Measurements from ENCODE around the gene FUT4. TPM values are rescaled to one million over a fixed set of nuclear protein-coding genes. Genes with fewer than 3 reads are reported as not detected.

The FUT4 gene
- polyA plus RNA-seq, 1 donor from 2014 or later, result 0.62 TPM

DNA sequence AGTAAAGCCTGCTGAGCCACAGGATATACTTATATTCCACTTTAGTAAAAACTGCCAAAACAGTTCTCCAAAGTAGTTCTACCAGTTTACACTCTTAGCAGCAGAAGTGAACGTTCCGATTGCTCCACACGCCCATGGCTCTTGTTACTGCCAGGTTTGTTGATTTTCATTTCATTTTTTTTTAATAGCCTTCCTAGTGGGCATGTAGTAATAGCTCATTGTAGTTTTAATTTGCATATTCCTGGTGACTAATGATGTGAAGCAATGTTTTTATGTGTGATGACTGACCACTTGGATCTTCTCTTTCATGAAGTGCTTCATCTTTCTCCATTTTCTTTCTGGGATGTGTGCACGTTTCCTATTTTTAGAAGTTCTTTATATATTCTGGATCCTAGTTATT, 36.2 kb upstream of the FUT4 start:
- Histone ChIP-seq H3K9ac (ENCODE audit: low read length) (no peak overlapping the region), H3K36me3 (ENCODE audit: insufficient read depth, low read length) (no peaks in the 10 kb centered on the region)
- no peak for TF ChIP-seq SMC3 (conservative IDR thresholded peaks at IDR 0.05; ENCODE audit: poor library complexity)
- TF ChIP-seq, protein P1, sequence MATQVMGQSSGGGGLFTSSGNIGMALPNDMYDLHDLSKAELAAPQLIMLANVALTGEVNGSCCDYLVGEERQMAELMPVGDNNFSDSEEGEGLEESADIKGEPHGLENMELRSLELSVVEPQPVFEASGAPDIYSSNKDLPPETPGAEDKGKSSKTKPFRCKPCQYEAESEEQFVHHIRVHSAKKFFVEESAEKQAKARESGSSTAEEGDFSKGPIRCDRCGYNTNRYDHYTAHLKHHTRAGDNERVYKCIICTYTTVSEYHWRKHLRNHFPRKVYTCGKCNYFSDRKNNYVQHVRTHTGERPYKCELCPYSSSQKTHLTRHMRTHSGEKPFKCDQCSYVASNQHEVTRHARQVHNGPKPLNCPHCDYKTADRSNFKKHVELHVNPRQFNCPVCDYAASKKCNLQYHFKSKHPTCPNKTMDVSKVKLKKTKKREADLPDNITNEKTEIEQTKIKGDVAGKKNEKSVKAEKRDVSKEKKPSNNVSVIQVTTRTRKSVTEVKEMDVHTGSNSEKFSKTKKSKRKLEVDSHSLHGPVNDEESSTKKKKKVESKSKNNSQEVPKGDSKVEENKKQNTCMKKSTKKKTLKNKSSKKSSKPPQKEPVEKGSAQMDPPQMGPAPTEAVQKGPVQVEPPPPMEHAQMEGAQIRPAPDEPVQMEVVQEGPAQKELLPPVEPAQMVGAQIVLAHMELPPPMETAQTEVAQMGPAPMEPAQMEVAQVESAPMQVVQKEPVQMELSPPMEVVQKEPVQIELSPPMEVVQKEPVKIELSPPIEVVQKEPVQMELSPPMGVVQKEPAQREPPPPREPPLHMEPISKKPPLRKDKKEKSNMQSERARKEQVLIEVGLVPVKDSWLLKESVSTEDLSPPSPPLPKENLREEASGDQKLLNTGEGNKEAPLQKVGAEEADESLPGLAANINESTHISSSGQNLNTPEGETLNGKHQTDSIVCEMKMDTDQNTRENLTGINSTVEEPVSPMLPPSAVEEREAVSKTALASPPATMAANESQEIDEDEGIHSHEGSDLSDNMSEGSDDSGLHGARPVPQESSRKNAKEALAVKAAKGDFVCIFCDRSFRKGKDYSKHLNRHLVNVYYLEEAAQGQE (IDR thresholded peaks at IDR 0.05; ENCODE audit: borderline replicate concordance), result no peak
- TF ChIP-seq TAF1 (IDR thresholded peaks at IDR 0.05; ENCODE audit: low read depth), result no peak
- TF ChIP-seq MXI1 (conservative IDR thresholded peaks at IDR 0.05; ENCODE audit: poor library complexity, severe bottlenecking), result no peak
- TF ChIP-seq RAD21 (conservative IDR thresholded peaks at IDR 0.05), result no peak

DNA sequence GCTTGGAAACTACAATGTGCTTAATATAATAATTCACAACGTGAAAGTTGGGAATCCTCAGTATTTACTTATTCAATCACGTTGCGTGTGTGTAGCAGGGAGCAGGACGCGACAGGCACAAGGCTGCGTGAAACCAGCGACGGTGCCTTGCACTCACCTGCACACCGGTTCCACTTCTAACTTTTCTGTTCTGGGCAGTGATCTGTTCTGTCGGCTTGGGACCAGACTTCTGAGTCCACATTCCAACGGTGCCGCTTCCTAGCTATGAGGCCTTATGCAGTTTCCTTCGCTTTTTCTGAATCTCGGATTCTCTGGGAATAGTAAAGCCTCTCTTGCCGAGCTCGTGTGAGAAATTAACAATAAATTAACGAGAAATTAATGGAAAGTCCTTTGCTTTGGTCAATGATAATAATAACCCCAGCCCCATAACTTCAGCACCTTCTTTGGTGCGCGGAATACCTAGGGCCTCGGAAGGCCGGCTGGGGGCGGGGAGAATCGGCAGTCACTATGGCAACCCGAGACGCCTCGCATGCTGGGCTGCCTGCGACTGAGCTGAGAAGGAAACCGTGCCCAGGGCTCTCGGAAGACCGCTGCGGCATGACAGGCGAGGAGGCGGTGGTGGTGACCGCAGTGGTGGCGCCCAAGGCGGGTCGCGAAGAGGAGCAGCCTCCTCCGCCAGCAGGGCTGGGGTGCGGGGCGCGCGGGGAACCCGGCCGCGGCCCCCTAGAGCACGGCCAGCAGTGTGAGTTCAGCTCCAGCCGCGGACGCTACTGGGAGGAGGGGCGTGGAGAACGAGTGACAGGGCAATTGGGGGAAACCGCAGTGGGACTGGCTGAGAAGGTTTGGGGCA, 31.6 kb upstream of the FUT4 start, which contains the start of gene C11orf97:
C11orf97 (plus strand) TSS at position 530 of the 850 bp plus-strand sequence; CDS start at position 598, 68 bp downstream.
- Histone ChIP-seq H3F3A (ENCODE audit: insufficient read depth, low read length, poor library complexity, severe bottlenecking) (no peaks in the 10 kb centered on the region), H3K79me2 (replicated peaks; ENCODE audit: insufficient read depth, low read length) (no peaks in the 10 kb centered on the region), H3K36me3 (ENCODE audit: insufficient read depth, low read length) (no peaks in the 10 kb centered on the region), H3K9me2 (ENCODE audit: insufficient read depth, low read length) (no peaks in the 10 kb centered on the region), H3K4me2 (ENCODE audit: low read length) (peak within 1 kb of the TSS; percentile 53), H2AFZ (ENCODE audit: low read depth, low read length) (peak within 1 kb of the TSS; percentile 24), H3K27ac (ENCODE audit: low read length) (no peak within 1 kb of the TSS), H3K27me3 (ENCODE audit: insufficient read depth, low read depth, low read length) (no peaks in the 10 kb centered on the region), H4K20me1 (ENCODE audit: insufficient read depth) (no peaks in the 10 kb centered on the region), H3K9me3 (ENCODE audit: low read length) (no peaks in the 10 kb centered on the region), H3K9ac (ENCODE audit: low read length) (peak within 1 kb of the TSS; percentile 34), H3K4me3 (ENCODE audit: low read length) (peak within 1 kb of the TSS; percentile 71)
- TF ChIP-seq EZH2 (IDR thresholded peaks at IDR 0.05; ENCODE audit: borderline replicate concordance, insufficient read depth, low read length, poor library complexity, severe bottlenecking) (no peak), MXI1 (conservative IDR thresholded peaks at IDR 0.05; ENCODE audit: poor library complexity, severe bottlenecking) (peak; percentile 77)

More for the DNA sequence above, 36.2 kb upstream of the FUT4 start:
- no peaks in the 10 kb centered on the region for H3F3A ChIP-seq (ENCODE audit: insufficient read depth, low read length, poor library complexity, severe bottlenecking)
- H2AFZ ChIP-seq (ENCODE audit: low read depth, low read length), result no peak overlapping the region
- no peaks in the 10 kb centered on the region for H3K9me2 ChIP-seq (ENCODE audit: insufficient read depth, low read length)
- H3K9me3 ChIP-seq (ENCODE audit: low read length), result no peaks in the 10 kb centered on the region
- no peak overlapping the region for H3K4me3 ChIP-seq (ENCODE audit: low read length)
- no peaks in the 10 kb centered on the region for H3K27me3 ChIP-seq (ENCODE audit: insufficient read depth, low read depth, low read length)
- no peak overlapping the region for H3K27ac ChIP-seq (ENCODE audit: low read length)
- H3K4me2 ChIP-seq (ENCODE audit: low read length), result no peak overlapping the region
- H3K79me2 ChIP-seq (replicated peaks; ENCODE audit: insufficient read depth, low read length), result no peaks in the 10 kb centered on the region
- H4K20me1 ChIP-seq (ENCODE audit: insufficient read depth), result no peaks in the 10 kb centered on the region

DNA sequence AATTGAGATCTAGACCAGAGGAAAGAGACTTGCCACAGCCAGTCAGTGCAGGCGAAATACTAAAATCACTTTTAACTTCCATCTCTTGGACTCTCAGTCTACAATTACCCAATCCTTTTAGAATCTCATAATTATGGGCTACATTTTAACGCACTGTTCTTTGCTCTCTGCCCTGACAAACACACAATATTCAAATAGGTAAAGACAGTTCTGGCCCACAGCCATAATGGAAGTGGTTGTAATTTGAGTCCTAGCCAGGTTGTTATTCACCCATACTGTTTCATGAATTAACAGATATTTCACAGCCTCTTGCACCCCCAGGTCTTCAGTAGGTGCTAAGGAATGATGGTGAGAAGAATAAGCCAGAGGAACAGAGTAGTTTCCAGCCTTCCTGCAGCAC, 30.6 kb upstream of the FUT4 start:
- Histone ChIP-seq H2AFZ (ENCODE audit: low read depth, low read length) (no peak overlapping the region), H3K4me2 (ENCODE audit: low read length) (peak overlapping the region; percentile 53), H3K27ac (ENCODE audit: low read length) (no peak overlapping the region)

More for the DNA sequence above, 30.6 kb upstream of the FUT4 start:
- TF ChIP-seq MXI1 (conservative IDR thresholded peaks at IDR 0.05; ENCODE audit: poor library complexity, severe bottlenecking) (no peak), EP300 (conservative IDR thresholded peaks at IDR 0.05; ENCODE audit: poor library complexity, severe bottlenecking) (no peak), SMC3 (conservative IDR thresholded peaks at IDR 0.05; ENCODE audit: poor library complexity) (no peak), TAF1 (IDR thresholded peaks at IDR 0.05; ENCODE audit: low read depth) (no peak), POLR2AphosphoS5 (IDR thresholded peaks at IDR 0.05) (no peak), EZH2 (IDR thresholded peaks at IDR 0.05; ENCODE audit: borderline replicate concordance, insufficient read depth, low read length, poor library complexity, severe bottlenecking) (no peak)
- TF ChIP-seq, protein P1 (IDR thresholded peaks at IDR 0.05; ENCODE audit: borderline replicate concordance), result no peak
- TF ChIP-seq, protein P2, sequence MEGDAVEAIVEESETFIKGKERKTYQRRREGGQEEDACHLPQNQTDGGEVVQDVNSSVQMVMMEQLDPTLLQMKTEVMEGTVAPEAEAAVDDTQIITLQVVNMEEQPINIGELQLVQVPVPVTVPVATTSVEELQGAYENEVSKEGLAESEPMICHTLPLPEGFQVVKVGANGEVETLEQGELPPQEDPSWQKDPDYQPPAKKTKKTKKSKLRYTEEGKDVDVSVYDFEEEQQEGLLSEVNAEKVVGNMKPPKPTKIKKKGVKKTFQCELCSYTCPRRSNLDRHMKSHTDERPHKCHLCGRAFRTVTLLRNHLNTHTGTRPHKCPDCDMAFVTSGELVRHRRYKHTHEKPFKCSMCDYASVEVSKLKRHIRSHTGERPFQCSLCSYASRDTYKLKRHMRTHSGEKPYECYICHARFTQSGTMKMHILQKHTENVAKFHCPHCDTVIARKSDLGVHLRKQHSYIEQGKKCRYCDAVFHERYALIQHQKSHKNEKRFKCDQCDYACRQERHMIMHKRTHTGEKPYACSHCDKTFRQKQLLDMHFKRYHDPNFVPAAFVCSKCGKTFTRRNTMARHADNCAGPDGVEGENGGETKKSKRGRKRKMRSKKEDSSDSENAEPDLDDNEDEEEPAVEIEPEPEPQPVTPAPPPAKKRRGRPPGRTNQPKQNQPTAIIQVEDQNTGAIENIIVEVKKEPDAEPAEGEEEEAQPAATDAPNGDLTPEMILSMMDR (IDR thresholded peaks at IDR 0.05; ENCODE audit: poor library complexity, severe bottlenecking), result no peak
- H3K9ac ChIP-seq (ENCODE audit: low read length), result no peak overlapping the region
- no peaks in the 10 kb centered on the region for H3K27me3 ChIP-seq (ENCODE audit: insufficient read depth, low read depth, low read length)
- H3K4me3 ChIP-seq (ENCODE audit: low read length), result peak overlapping the region; percentile 71
- H3K9me2 ChIP-seq (ENCODE audit: insufficient read depth, low read length), result no peaks in the 10 kb centered on the region
- no peaks in the 10 kb centered on the region for H4K20me1 ChIP-seq (ENCODE audit: insufficient read depth)
- H3F3A ChIP-seq (ENCODE audit: insufficient read depth, low read length, poor library complexity, severe bottlenecking), result no peaks in the 10 kb centered on the region
- H3K36me3 ChIP-seq (ENCODE audit: insufficient read depth, low read length), result no peaks in the 10 kb centered on the region
- no peaks in the 10 kb centered on the region for H3K9me3 ChIP-seq (ENCODE audit: low read length)
- no peaks in the 10 kb centered on the region for H3K79me2 ChIP-seq (replicated peaks; ENCODE audit: insufficient read depth, low read length)
